ENCODE measurements around the gene RARB.

Gene RARB

DNA sequence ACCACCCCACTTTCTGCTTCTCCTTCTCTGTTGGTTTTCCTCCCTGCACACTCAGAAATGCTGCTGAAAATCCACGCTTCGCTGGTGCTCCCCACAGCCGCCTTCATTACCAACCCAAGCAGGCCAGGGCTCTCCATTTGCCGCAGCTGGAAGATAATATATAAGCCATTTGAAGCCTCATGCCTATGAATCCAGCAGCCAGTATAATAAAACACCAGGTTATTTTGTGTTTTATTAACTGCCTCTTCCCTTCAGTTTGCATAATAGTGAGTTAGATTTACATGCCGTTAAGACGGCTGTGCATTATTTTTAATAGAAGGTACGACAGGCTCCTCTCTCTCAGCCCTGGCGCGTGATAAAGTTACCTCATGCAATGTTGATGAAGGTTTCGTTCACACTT is 150.0 kb downstream of the RARB start:
- H3K27ac ChIP-seq (replicated peaks), result no peak overlapping the region
- no peaks in the 10 kb centered on the region for H3K27me3 ChIP-seq (ENCODE audit: insufficient read depth, poor library complexity, severe bottlenecking)
- no peak for TF ChIP-seq POLR2AphosphoS5 (IDR thresholded peaks at IDR 0.05; ENCODE audit: low read depth)
- TF ChIP-seq, protein P1, sequence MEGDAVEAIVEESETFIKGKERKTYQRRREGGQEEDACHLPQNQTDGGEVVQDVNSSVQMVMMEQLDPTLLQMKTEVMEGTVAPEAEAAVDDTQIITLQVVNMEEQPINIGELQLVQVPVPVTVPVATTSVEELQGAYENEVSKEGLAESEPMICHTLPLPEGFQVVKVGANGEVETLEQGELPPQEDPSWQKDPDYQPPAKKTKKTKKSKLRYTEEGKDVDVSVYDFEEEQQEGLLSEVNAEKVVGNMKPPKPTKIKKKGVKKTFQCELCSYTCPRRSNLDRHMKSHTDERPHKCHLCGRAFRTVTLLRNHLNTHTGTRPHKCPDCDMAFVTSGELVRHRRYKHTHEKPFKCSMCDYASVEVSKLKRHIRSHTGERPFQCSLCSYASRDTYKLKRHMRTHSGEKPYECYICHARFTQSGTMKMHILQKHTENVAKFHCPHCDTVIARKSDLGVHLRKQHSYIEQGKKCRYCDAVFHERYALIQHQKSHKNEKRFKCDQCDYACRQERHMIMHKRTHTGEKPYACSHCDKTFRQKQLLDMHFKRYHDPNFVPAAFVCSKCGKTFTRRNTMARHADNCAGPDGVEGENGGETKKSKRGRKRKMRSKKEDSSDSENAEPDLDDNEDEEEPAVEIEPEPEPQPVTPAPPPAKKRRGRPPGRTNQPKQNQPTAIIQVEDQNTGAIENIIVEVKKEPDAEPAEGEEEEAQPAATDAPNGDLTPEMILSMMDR (IDR thresholded peaks at IDR 0.05; ENCODE audit: insufficient read depth, low read length), result no peak
- no peak for TF ChIP-seq SPI1 (IDR thresholded peaks at IDR 0.05; ENCODE audit: borderline replicate concordance, low read depth)
- H3K4me3 ChIP-seq (replicated peaks; ENCODE audit: insufficient read depth, low read length), result no peak overlapping the region
- no peak for DNase-seq (ENCODE audit: low read depth in 1 of 2, low spot score in 1 of 2)

DNA sequence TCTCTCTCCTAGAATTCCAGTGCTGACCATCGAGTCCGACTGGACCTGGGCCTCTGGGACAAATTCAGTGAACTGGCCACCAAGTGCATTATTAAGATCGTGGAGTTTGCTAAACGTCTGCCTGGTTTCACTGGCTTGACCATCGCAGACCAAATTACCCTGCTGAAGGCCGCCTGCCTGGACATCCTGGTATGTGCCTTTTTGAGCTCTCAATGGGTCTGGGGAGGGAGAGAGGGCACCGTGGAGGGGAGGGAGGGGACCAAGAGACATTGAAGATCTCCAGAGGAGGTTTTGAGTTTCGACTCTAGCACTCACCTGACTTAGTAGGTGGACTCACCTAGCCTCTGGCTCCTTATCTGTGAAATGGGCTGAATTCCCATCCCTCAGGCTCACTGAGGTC is 152.5 kb downstream of the RARB start:
- Histone ChIP-seq H3K4me3 (replicated peaks; ENCODE audit: insufficient read depth, low read length) (no peak overlapping the region), H3K27ac (replicated peaks) (no peak overlapping the region)

DNA sequence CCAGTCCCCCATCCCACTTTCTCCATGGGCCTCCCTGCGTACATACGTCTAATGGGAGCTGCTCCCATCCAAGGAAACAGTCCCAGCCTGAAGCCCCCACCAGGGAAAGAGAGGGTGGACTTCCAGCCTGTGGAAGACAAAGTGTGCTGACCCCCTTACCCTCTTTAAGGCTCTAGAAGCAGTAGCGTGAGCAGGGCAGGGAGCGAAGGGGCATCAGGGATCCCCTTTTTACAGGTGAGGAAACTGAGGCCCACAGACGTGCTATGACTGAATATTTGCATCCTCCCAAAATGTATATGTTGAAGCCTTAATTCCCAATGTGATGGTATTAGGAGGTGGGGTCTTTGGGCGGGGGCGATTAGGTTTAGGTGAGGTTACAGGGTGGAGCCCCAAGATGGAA is 153.3 kb downstream of the RARB start:
- Histone ChIP-seq H3K4me3 (replicated peaks; ENCODE audit: insufficient read depth, low read length) (no peak overlapping the region), H3K27me3 (ENCODE audit: insufficient read depth, poor library complexity, severe bottlenecking) (no peaks in the 10 kb centered on the region), H3K27ac (replicated peaks) (no peak overlapping the region)
- TF ChIP-seq SPI1 (IDR thresholded peaks at IDR 0.05; ENCODE audit: borderline replicate concordance, low read depth) (no peak), GABPA (IDR thresholded peaks at IDR 0.05; ENCODE audit: low read depth) (no peak)
- TF ChIP-seq, protein P2, sequence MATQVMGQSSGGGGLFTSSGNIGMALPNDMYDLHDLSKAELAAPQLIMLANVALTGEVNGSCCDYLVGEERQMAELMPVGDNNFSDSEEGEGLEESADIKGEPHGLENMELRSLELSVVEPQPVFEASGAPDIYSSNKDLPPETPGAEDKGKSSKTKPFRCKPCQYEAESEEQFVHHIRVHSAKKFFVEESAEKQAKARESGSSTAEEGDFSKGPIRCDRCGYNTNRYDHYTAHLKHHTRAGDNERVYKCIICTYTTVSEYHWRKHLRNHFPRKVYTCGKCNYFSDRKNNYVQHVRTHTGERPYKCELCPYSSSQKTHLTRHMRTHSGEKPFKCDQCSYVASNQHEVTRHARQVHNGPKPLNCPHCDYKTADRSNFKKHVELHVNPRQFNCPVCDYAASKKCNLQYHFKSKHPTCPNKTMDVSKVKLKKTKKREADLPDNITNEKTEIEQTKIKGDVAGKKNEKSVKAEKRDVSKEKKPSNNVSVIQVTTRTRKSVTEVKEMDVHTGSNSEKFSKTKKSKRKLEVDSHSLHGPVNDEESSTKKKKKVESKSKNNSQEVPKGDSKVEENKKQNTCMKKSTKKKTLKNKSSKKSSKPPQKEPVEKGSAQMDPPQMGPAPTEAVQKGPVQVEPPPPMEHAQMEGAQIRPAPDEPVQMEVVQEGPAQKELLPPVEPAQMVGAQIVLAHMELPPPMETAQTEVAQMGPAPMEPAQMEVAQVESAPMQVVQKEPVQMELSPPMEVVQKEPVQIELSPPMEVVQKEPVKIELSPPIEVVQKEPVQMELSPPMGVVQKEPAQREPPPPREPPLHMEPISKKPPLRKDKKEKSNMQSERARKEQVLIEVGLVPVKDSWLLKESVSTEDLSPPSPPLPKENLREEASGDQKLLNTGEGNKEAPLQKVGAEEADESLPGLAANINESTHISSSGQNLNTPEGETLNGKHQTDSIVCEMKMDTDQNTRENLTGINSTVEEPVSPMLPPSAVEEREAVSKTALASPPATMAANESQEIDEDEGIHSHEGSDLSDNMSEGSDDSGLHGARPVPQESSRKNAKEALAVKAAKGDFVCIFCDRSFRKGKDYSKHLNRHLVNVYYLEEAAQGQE (IDR thresholded peaks at IDR 0.05; ENCODE audit: insufficient replicate concordance, low read depth), result no peak
- TF ChIP-seq, protein P1 (IDR thresholded peaks at IDR 0.05; ENCODE audit: insufficient read depth, low read length), result no peak
- no peak for DNase-seq (ENCODE audit: low read depth in 1 of 2, low spot score in 1 of 2)

More for the DNA sequence above, 152.5 kb downstream of the RARB start:
- TF ChIP-seq SPI1 (IDR thresholded peaks at IDR 0.05; ENCODE audit: borderline replicate concordance, low read depth) (no peak), GABPA (IDR thresholded peaks at IDR 0.05; ENCODE audit: low read depth) (no peak), POLR2AphosphoS5 (IDR thresholded peaks at IDR 0.05; ENCODE audit: low read depth) (no peak)
- TF ChIP-seq, protein P1 (IDR thresholded peaks at IDR 0.05; ENCODE audit: insufficient read depth, low read length), result no peak
- TF ChIP-seq, protein P2 (IDR thresholded peaks at IDR 0.05; ENCODE audit: insufficient replicate concordance, low read depth), result no peak
- DNase-seq (ENCODE audit: low read depth in 1 of 2, low spot score in 1 of 2), result no peak
- H3K27me3 ChIP-seq (ENCODE audit: insufficient read depth, poor library complexity, severe bottlenecking), result no peaks in the 10 kb centered on the region

DNA sequence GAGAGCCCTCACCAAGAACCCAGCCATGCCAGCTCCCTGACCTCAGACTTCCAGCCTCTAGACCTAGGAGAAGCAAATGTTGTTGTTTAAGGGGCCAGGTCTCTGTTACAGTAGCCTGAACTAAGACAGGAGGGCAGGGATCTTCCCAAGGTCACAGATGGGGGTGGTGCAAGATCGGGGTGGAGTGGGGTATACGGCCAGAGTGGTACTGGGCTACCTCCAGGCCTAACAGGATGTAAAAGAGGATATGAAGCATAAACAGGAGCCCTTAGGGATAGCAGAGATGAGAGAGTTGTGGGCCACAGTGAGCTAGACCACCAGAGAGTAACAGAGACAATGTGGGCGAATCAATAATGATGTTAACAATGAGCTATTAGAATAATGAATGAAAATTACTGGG is 153.8 kb downstream of the RARB start:
- H3K27me3 ChIP-seq (ENCODE audit: insufficient read depth, poor library complexity, severe bottlenecking), result no peaks in the 10 kb centered on the region
- TF ChIP-seq SPI1 (IDR thresholded peaks at IDR 0.05; ENCODE audit: borderline replicate concordance, low read depth) (no peak), POLR2AphosphoS5 (IDR thresholded peaks at IDR 0.05; ENCODE audit: low read depth) (no peak), GABPA (IDR thresholded peaks at IDR 0.05; ENCODE audit: low read depth) (no peak)
- DNase-seq (ENCODE audit: low read depth in 1 of 2, low spot score in 1 of 2), result no peak
- H3K4me3 ChIP-seq (replicated peaks; ENCODE audit: insufficient read depth, low read length), result no peak overlapping the region
- H3K27ac ChIP-seq (replicated peaks), result no peak overlapping the region
